Tibial nerve (tissue), 3 donors: ENCODE data around the gene TMEM176A.

ENCODE experiments used
- CTCF ChIP-seq, 5 experiments: fragments of 200-600 bp in 3 of 5; fragments of 450-650 bp in 2 of 5; sonication (generic) in 3 of 5; IDR thresholded peaks; one replicate each; pipeline ENCODE4 v1.5.1; 2016 to 2019; ENCODE audit warnings: antibody characterized with exemption in 5 of 5, mild to moderate bottlenecking in 3 of 5, moderate library complexity in 2 of 5
- POLR2A ChIP-seq, 2 donors: fragments of 450-650 bp; IDR thresholded peaks; one replicate each; pipeline ENCODE4 v1.6.1; 2017; ENCODE audit warnings: antibody characterized with exemption in 2 of 2, mild to moderate bottlenecking in 2 of 2, moderate library complexity in 2 of 2

- no peak for TF ChIP-seq CTCF (IDR thresholded peaks at IDR 0.05)
- TF ChIP-seq POLR2A (IDR thresholded peaks at IDR 0.05) = no peak
Measured at GRCh38 chr7:150835019-150835418, 34.5 kb downstream of the TMEM176A start.
